ENCODE measurements around the gene RHOT1.
A peak's percentile ranks its signal among the peaks of the same experiment; 100 is the strongest.

Gene RHOT1

GRCh38 chr17:32235588-32235987, 93.3 kb downstream of the RHOT1 start:
- TF ChIP-seq CTCF (conservative IDR thresholded peaks at IDR 0.05; ENCODE audit: low read depth, low read length), result no peak
- no peak overlapping the region for H3K4me3 ChIP-seq (ENCODE audit: low read depth, low read length)
- DNase-seq (ENCODE audit: low read depth), result no peak

- no peak for DNase-seq (ENCODE audit: low read depth)
- H3K4me3 ChIP-seq (ENCODE audit: low read depth, low read length), result no peak overlapping the region
- no peak for TF ChIP-seq CTCF (conservative IDR thresholded peaks at IDR 0.05; ENCODE audit: low read depth, low read length)
Measured at GRCh38 chr17:32239456-32239855, 97.2 kb downstream of the RHOT1 start.

- TF ChIP-seq CTCF (conservative IDR thresholded peaks at IDR 0.05; ENCODE audit: low read depth, low read length), result peak; percentile 20
- H3K4me3 ChIP-seq (ENCODE audit: low read depth, low read length), result no peak overlapping the region
- peak; percentile 43 for DNase-seq (ENCODE audit: low read depth)
Measured at GRCh38 chr17:32240750-32241149, 98.4 kb downstream of the RHOT1 start.

GRCh38 chr17:32241640-32242039, 99.3 kb downstream of the RHOT1 start:
- H3K4me3 ChIP-seq (ENCODE audit: low read depth, low read length), result no peak overlapping the region

GRCh38 chr17:32249475-32249874, 107.2 kb downstream of the RHOT1 start:
- no peak for TF ChIP-seq CTCF (conservative IDR thresholded peaks at IDR 0.05; ENCODE audit: low read depth, low read length)
- no peak for DNase-seq (ENCODE audit: low read depth)
- no peak overlapping the region for H3K4me3 ChIP-seq (ENCODE audit: low read depth, low read length)

More at GRCh38 chr17:32241640-32242039, 99.3 kb downstream of the RHOT1 start:
- DNase-seq (ENCODE audit: low read depth), result no peak
- TF ChIP-seq CTCF (conservative IDR thresholded peaks at IDR 0.05; ENCODE audit: low read depth, low read length), result no peak

- H3K4me3 ChIP-seq (ENCODE audit: low read depth, low read length), result no peak overlapping the region
- peak; percentile 85 for DNase-seq (ENCODE audit: low read depth)
- TF ChIP-seq CTCF (conservative IDR thresholded peaks at IDR 0.05; ENCODE audit: low read depth, low read length), result peak; percentile 100
Measured at GRCh38 chr17:32253117-32253611, 110.9 kb downstream of the RHOT1 start.

- no peak for DNase-seq (ENCODE audit: low read depth)
- no peak for TF ChIP-seq CTCF (conservative IDR thresholded peaks at IDR 0.05; ENCODE audit: low read depth, low read length)
- no peak overlapping the region for H3K4me3 ChIP-seq (ENCODE audit: low read depth, low read length)
Measured at GRCh38 chr17:32256012-32256700, 113.9 kb downstream of the RHOT1 start.

Measured in choroid plexus epithelial cell (primary cell).